Body of pancreas (tissue), 4 donors: ENCODE data around the gene TGFBR3.

Experiments used
- POLR2A ChIP-seq, 3 donors: fragments of 450-650 bp; IDR thresholded peaks; one replicate each; pipeline ENCODE4 v1.6.1; 2016; ENCODE audit warnings: antibody characterized with exemption in 3 of 3, mild to moderate bottlenecking in 2 of 3
- TF ChIP-seq, protein P1 (sequence below), 7 experiments: fragments of 450-650 bp in 4 of 7; fragments of 200-600 bp in 3 of 7; sonication (generic) in 3 of 7; IDR thresholded peaks; one replicate each; pipeline ENCODE4 v1.5.1; 2016 to 2019; ENCODE audit warnings: antibody characterized with exemption in 7 of 7

DNA sequence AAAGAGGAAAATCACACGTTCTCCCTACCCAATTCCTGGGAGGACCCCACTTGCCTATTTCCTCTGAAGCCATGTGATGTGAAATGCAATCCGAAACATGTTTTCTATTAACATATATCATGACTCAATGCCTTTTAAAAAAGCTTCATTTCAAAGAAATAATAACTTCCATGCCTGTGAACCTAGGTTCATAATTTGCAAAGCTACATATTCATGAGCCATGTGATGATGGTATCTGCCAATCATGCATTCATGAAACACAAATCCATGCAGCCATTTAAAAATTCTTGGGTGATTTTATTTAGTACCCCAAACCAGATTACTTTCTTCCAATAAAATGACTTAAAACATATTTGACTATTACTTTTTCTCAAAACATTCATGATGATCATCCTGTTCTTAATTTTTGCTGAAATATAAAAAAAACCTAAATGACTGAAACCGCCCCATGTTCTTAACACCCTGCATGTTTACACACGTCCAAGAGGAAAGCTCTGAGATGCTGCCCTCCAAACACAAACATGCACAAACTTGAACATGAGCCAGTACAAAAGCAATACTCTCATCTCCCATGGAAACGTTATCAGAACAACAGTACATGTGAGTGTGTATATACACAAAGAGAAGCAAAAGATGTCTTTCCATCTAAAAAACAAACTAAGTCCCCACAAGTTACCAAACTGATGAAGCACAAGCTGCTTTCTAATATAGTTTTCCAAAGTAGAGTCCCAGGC, 140.1 kb downstream of the TGFBR3 start:
- TF ChIP-seq, protein P1, sequence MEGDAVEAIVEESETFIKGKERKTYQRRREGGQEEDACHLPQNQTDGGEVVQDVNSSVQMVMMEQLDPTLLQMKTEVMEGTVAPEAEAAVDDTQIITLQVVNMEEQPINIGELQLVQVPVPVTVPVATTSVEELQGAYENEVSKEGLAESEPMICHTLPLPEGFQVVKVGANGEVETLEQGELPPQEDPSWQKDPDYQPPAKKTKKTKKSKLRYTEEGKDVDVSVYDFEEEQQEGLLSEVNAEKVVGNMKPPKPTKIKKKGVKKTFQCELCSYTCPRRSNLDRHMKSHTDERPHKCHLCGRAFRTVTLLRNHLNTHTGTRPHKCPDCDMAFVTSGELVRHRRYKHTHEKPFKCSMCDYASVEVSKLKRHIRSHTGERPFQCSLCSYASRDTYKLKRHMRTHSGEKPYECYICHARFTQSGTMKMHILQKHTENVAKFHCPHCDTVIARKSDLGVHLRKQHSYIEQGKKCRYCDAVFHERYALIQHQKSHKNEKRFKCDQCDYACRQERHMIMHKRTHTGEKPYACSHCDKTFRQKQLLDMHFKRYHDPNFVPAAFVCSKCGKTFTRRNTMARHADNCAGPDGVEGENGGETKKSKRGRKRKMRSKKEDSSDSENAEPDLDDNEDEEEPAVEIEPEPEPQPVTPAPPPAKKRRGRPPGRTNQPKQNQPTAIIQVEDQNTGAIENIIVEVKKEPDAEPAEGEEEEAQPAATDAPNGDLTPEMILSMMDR (IDR thresholded peaks at IDR 0.05) = no peak
- TF ChIP-seq POLR2A (IDR thresholded peaks at IDR 0.05) = no peak
